Measurements from ENCODE around the gene MBOAT2. TPM values are rescaled to one million over a fixed set of nuclear protein-coding genes. Genes with fewer than 3 reads are reported as not detected.

Gene MBOAT2
- total RNA-seq, 4 donors from 2014 or later = 0.83 to 5.8 (median 3.9) TPM

- H3K4me3 ChIP-seq = no peak overlapping the region
- H3K27me3 ChIP-seq = no peaks in the 10 kb centered on the region
- no peak for DNase-seq
- no peak for TF ChIP-seq CTCF (IDR thresholded peaks at IDR 0.05 in 4 of 5, conservative IDR thresholded peaks at IDR 0.05 in 1 of 5)
- TF ChIP-seq POLR2A (IDR thresholded peaks at IDR 0.05) = no peak
- in situ Hi-C loops (cut with MboI; ENCODE audit: low sequenced_read_pairs in 4 of 4) (no loop called here), intact Hi-C loops (cut with DNase I; ENCODE audit: low total_unique reads) (no loop called here)
- H3K27ac ChIP-seq = no peak overlapping the region
- no peaks in the 10 kb centered on the region for H3K4me1 ChIP-seq
- H3K36me3 ChIP-seq = no peaks in the 10 kb centered on the region
- H3K9me3 ChIP-seq = no peaks in the 10 kb centered on the region
- ATAC-seq = no peak
Measured at GRCh38 chr2:8862230-8862629, 141.3 kb downstream of the MBOAT2 start.

- no peak overlapping the region for H3K4me3 ChIP-seq
- no peak for ATAC-seq
- no peaks in the 10 kb centered on the region for H3K9me3 ChIP-seq
- H3K36me3 ChIP-seq = no peaks in the 10 kb centered on the region
- intact Hi-C loops (cut with DNase I; ENCODE audit: low total_unique reads) (no loop called here), in situ Hi-C loops (cut with MboI; ENCODE audit: low sequenced_read_pairs in 4 of 4) (no loop called here)
- H3K27me3 ChIP-seq = no peaks in the 10 kb centered on the region
- no peaks in the 10 kb centered on the region for H3K4me1 ChIP-seq
- no peak for DNase-seq
- no peak overlapping the region for H3K27ac ChIP-seq
- TF ChIP-seq CTCF (IDR thresholded peaks at IDR 0.05 in 4 of 5, conservative IDR thresholded peaks at IDR 0.05 in 1 of 5) = no peak
- TF ChIP-seq POLR2A (IDR thresholded peaks at IDR 0.05) = no peak
Measured at GRCh38 chr2:8861797-8862196, 141.7 kb downstream of the MBOAT2 start.

GRCh38 chr2:8860239-8860638, 143.2 kb downstream of the MBOAT2 start:
- no peak overlapping the region for H3K4me3 ChIP-seq
- TF ChIP-seq CTCF (IDR thresholded peaks at IDR 0.05 in 4 of 5, conservative IDR thresholded peaks at IDR 0.05 in 1 of 5) (no peak), POLR2A (IDR thresholded peaks at IDR 0.05) (no peak)
- no peaks in the 10 kb centered on the region for H3K9me3 ChIP-seq
- no peak overlapping the region for H3K27ac ChIP-seq
- in situ Hi-C loops (cut with MboI; ENCODE audit: low sequenced_read_pairs in 4 of 4) = no loop called here
- H3K4me1 ChIP-seq = no peaks in the 10 kb centered on the region
- H3K27me3 ChIP-seq = no peaks in the 10 kb centered on the region
- ATAC-seq = no peak
- no peaks in the 10 kb centered on the region for H3K36me3 ChIP-seq
- intact Hi-C loops (cut with DNase I; ENCODE audit: low total_unique reads) = no loop called here
- no peak for DNase-seq

- Histone ChIP-seq H3K36me3 (no peaks in the 10 kb centered on the region), H3K4me1 (no peaks in the 10 kb centered on the region), H3K27ac (no peak overlapping the region), H3K27me3 (no peaks in the 10 kb centered on the region), H3K9me3 (no peaks in the 10 kb centered on the region), H3K4me3 (no peak overlapping the region)
- no peak for DNase-seq
- ATAC-seq = no peak
- in situ Hi-C loops (cut with MboI; ENCODE audit: low sequenced_read_pairs in 4 of 4) (no loop called here), intact Hi-C loops (cut with DNase I; ENCODE audit: low total_unique reads) (no loop called here)
- TF ChIP-seq CTCF (IDR thresholded peaks at IDR 0.05 in 4 of 5, conservative IDR thresholded peaks at IDR 0.05 in 1 of 5) (no peak), POLR2A (IDR thresholded peaks at IDR 0.05) (no peak)
Measured at GRCh38 chr2:8858910-8859309, 144.6 kb downstream of the MBOAT2 start.

GRCh38 chr2:8858264-8858663, 145.2 kb downstream of the MBOAT2 start:
- intact Hi-C loops (cut with DNase I; ENCODE audit: low total_unique reads) (no loop called here), in situ Hi-C loops (cut with MboI; ENCODE audit: low sequenced_read_pairs in 4 of 4) (no loop called here)
- TF ChIP-seq CTCF (IDR thresholded peaks at IDR 0.05 in 4 of 5, conservative IDR thresholded peaks at IDR 0.05 in 1 of 5) = no peak
- no peak for TF ChIP-seq POLR2A (IDR thresholded peaks at IDR 0.05)
- no peak for DNase-seq
- Histone ChIP-seq H3K4me3 (no peak overlapping the region), H3K9me3 (no peaks in the 10 kb centered on the region), H3K27me3 (no peaks in the 10 kb centered on the region), H3K4me1 (no peaks in the 10 kb centered on the region), H3K27ac (no peak overlapping the region), H3K36me3 (no peaks in the 10 kb centered on the region)
- ATAC-seq = no peak
